GM23338 (cell line): ENCODE data around the gene REEP6. TPM values are rescaled to one million over a fixed set of nuclear protein-coding genes. Genes with fewer than 3 reads are reported as not detected.

Source experiments
- ATAC-seq: fragments of 200-7000 bp; cut with Tn5 transposase; 3 replicates; pipeline ENCODE4 v1.9.1; 2020
- DNase-seq: peaks from one replicate; pipeline ENCODE4 v3.0.0-alpha.2; 2015; ENCODE audit warnings: low spot score
- H2AFZ ChIP-seq: fragments of 200-600 bp; sonication (generic); 2 replicates; pipeline ENCODE4 v1.8.0; 2016; ENCODE audit warnings: antibody characterized with exemption, mild to moderate bottlenecking, moderate library complexity
- H3F3A ChIP-seq: fragments of 200-600 bp; sonication (generic); replicated peaks from 2 replicates; pipeline ENCODE4 v1.8.0; 2017; ENCODE audit warnings: antibody characterized with exemption, mixed run types, low read depth
- H3K27ac ChIP-seq: fragments of 200-600 bp; sonication (generic); 2 replicates; pipeline ENCODE4 v1.6.1; 2016; ENCODE audit warnings: low read depth
- H3K27me3 ChIP-seq: fragments of 200-600 bp; sonication (generic); 2 replicates; pipeline ENCODE4 v1.8.0; 2016; ENCODE audit warnings: mild to moderate bottlenecking, mixed run types, moderate library complexity; ENCODE audit not compliant: insufficient read depth
- H3K36me3 ChIP-seq: fragments of 200-600 bp; sonication (generic); 2 replicates; pipeline ENCODE4 v1.8.0; 2016; ENCODE audit warnings: mild to moderate bottlenecking; ENCODE audit not compliant: insufficient read depth
- H3K4me1 ChIP-seq: fragments of 200-600 bp; sonication (generic); 2 replicates; pipeline ENCODE4 v1.8.0; 2016; ENCODE audit warnings: mild to moderate bottlenecking, moderate library complexity; ENCODE audit not compliant: insufficient read depth
- H3K4me2 ChIP-seq: fragments of 200-600 bp; sonication (generic); 2 replicates; pipeline ENCODE4 v1.7.1; 2017; ENCODE audit warnings: mixed run types
- H3K4me3 ChIP-seq: fragments of 200-600 bp; sonication (generic); 2 replicates; pipeline ENCODE4 v1.6.1; 2016; ENCODE audit warnings: mixed run types
- H3K79me2 ChIP-seq: fragments of 200-600 bp; sonication (generic); replicated peaks from 2 replicates; pipeline ENCODE4 v1.8.0; 2017; ENCODE audit warnings: mild to moderate bottlenecking; ENCODE audit not compliant: insufficient read depth
- H3K9me2 ChIP-seq: fragments of 200-600 bp; sonication (generic); 2 replicates; pipeline ENCODE4 v1.8.0; 2017; ENCODE audit not compliant: insufficient read depth
- H4K20me1 ChIP-seq: fragments of 200-600 bp; sonication (generic); replicated peaks from 2 replicates; pipeline ENCODE4 v1.8.0; 2017; ENCODE audit warnings: mild to moderate bottlenecking; ENCODE audit not compliant: insufficient read depth
- H3K27ac Mint-ChIP-seq: 2 replicates; pipeline ENCODE4 v1.8.0; 2020; ENCODE audit warnings: inconsistent platforms, mild to moderate bottlenecking, moderate library complexity, mixed read lengths
- H3K27me3 Mint-ChIP-seq: 3 replicates; pipeline ENCODE4 v1.8.0; 2022; ENCODE audit warnings: low read depth, mild to moderate bottlenecking, moderate library complexity, mixed read lengths, inconsistent platforms; ENCODE audit not compliant: insufficient read depth, poor library complexity
- H3K36me3 Mint-ChIP-seq: 3 replicates; pipeline ENCODE4 v1.8.0; 2021; ENCODE audit warnings: low read depth, mild to moderate bottlenecking, inconsistent platforms, moderate library complexity, mixed read lengths
- H3K4me1 Mint-ChIP-seq: 3 replicates; pipeline ENCODE4 v1.8.0; 2020; ENCODE audit warnings: mild to moderate bottlenecking, inconsistent platforms, mixed read lengths
- H3K4me3 Mint-ChIP-seq: 3 replicates; pipeline ENCODE4 v1.8.0; 2021; ENCODE audit warnings: moderate library complexity, mild to moderate bottlenecking, inconsistent platforms, mixed read lengths
- H3K9me3 Mint-ChIP-seq: 3 replicates; pipeline ENCODE4 v1.8.0; 2020; ENCODE audit warnings: moderate library complexity, mild to moderate bottlenecking, inconsistent platforms, mixed read lengths
- CTCF ChIP-seq, 2 experiments: fragments of 200-600 bp in 1 of 2; sonication (generic) in 1 of 2; conservative IDR thresholded peaks; 2 replicates each; pipeline versions ENCODE4 v1.5.1 to v1.6.1; 2016 to 2017; ENCODE audit warnings: antibody characterized with exemption in 2 of 2, low read depth in 2 of 2, mild to moderate bottlenecking in 2 of 2, moderate library complexity in 1 of 2
- EZH2 ChIP-seq: fragments of 200-600 bp; sonication (generic); IDR thresholded peaks from one replicate; pipeline ENCODE4 v1.8.0; 2017; ENCODE audit warnings: antibody characterized with exemption, mild to moderate bottlenecking, low read depth; ENCODE audit not compliant: unreplicated experiment
- EZH2phosphoT487 ChIP-seq: fragments of 200-600 bp; sonication (generic); IDR thresholded peaks from one replicate; pipeline ENCODE4 v1.8.1; 2018; ENCODE audit warnings: antibody characterized with exemption; ENCODE audit not compliant: unreplicated experiment
- NANOG ChIP-seq: IDR thresholded peaks from 2 replicates; pipeline ENCODE4 v1.6.1; 2016; ENCODE audit warnings: antibody characterized with exemption, borderline replicate concordance
- POLR2AphosphoS5 ChIP-seq: IDR thresholded peaks from 2 replicates; pipeline ENCODE4 v1.6.1; 2016; ENCODE audit warnings: antibody characterized with exemption, low read depth
- REST ChIP-seq: IDR thresholded peaks from one replicate; pipeline ENCODE4 v1.6.1; 2018; ENCODE audit warnings: antibody characterized with exemption; ENCODE audit not compliant: unreplicated experiment
- ZNF114 ChIP-seq: fragments of 250-450 bp; sonication (Bioruptor Pico); IDR thresholded peaks from 2 replicates; pipeline ENCODE4 v1.5.0; 2020; ENCODE audit warnings: mild to moderate bottlenecking, moderate library complexity
- ZNF331 ChIP-seq: fragments of 250-450 bp; sonication (Bioruptor Pico); IDR thresholded peaks from 2 replicates; pipeline ENCODE4 v1.5.0; 2020; ENCODE audit warnings: low read depth, mild to moderate bottlenecking, moderate library complexity
- ZNF462 ChIP-seq: fragments of 250-450 bp; sonication (Bioruptor Pico); IDR thresholded peaks from 2 replicates; pipeline ENCODE4 v1.5.0; 2020; ENCODE audit warnings: mild to moderate bottlenecking, moderate library complexity
- polyA plus RNA-seq: library from polyadenylated mRNA; unstranded; fragments of >200 nt; fragmentation: Nextera tagmentation; extraction: Ambion mirVana; gene quantifications from 2 replicates; pipeline ENCODE4 v1.2.1, GENCODE V29; 2016
- total RNA-seq: library from RNA; depleted of rRNA; stranded (reverse); fragments of >200 nt; shearing (Covaris generic); gene quantifications from 2 replicates; pipeline ENCODE4 v1.2.3, GENCODE V29; 2014

REEP6 gene
- total and polyA plus RNA-seq, 2 experiments from 2014 or later = 15.2 to 20.0 TPM

GRCh38 chr19:1502433-1503088 lies 11.6 kb downstream of the REEP6 start:
- H3K9me3 Mint-ChIP-seq = peaks cover 22% of the 10 kb centered on the region
- no peak overlapping the region for H3K27ac Mint-ChIP-seq
- H3K27me3 Mint-ChIP-seq = peaks cover 29% of the 10 kb centered on the region
- H3K27me3 ChIP-seq = peaks cover 13% of the 10 kb centered on the region
- H3K4me1 ChIP-seq = 0 out of 2 replicates have a peak, but pooled peaks cover 5% of the 10 kb centered on the region
- H2AFZ ChIP-seq = peak overlapping the region; percentile 90
- H3K4me2 ChIP-seq = peak overlapping the region; percentile 71
- H3K9me2 ChIP-seq = no peaks in the 10 kb centered on the region
- no peaks in the 10 kb centered on the region; the same call in 2 of the 3 replicates for H3K36me3 Mint-ChIP-seq
- 0 out of 2 replicates have a peak, but pooled peaks cover 8% of the 10 kb centered on the region for H3F3A ChIP-seq
- no peaks in the 10 kb centered on the region for H4K20me1 ChIP-seq
- H3K36me3 ChIP-seq = no peaks in the 10 kb centered on the region
- DNase-seq = no peak
- H3K4me3 ChIP-seq = peak overlapping the region; percentile 43
- H3K79me2 ChIP-seq = no peaks in the 10 kb centered on the region
- H3K4me1 Mint-ChIP-seq = peaks cover 2% of the 10 kb centered on the region; the same call in 2 of the 3 replicates
- ATAC-seq = no peak
- H3K27ac ChIP-seq = no peak overlapping the region
- TF ChIP-seq EZH2 (no peak), NANOG (no peak), CTCF (conservative IDR thresholded peaks at IDR 0.05; ENCODE audit: low read depth in 2 of 2) (no peak), REST (no peak), EZH2phosphoT487 (no peak), ZNF462 (CRISPR knock-in tag) (no peak), ZNF331 (CRISPR knock-in tag) (no peak), ZNF114 (CRISPR knock-in tag) (no peak), POLR2AphosphoS5 (no peak)
- peak overlapping the region; percentile 23; the same call in 1 of the 3 replicates for H3K4me3 Mint-ChIP-seq
